Stimulated activated CD8-positive, alpha-beta memory T cell treated with anti-CD3 and anti-CD28 coated beads, Interleukin-4, amount 100 ng/mL, for 24 hours (primary cell): ENCODE data around the gene UVSSA.

ENCODE experiments used
- DNase-seq: peaks from one replicate; pipeline ENCODE4 v3.0.0-alpha.2; 2020; ENCODE audit warnings: low read depth

UVSSA gene

GRCh38 chr4:1395941-1396805, 49.2 kb downstream of the UVSSA start:
- DNase-seq, result no peak

GRCh38 chr4:1396806-1397455, 49.9 kb downstream of the UVSSA start:
- no peak for DNase-seq

- DNase-seq, result no peak
Measured at GRCh38 chr4:1398681-1399507, 51.9 kb downstream of the UVSSA start.

GRCh38 chr4:1399508-1400190, 52.6 kb downstream of the UVSSA start:
- DNase-seq, result no peak

GRCh38 chr4:1400191-1400805, 53.3 kb downstream of the UVSSA start:
- no peak for DNase-seq

- no peak for DNase-seq
Measured at GRCh38 chr4:1400831-1401408, 53.9 kb downstream of the UVSSA start.

GRCh38 chr4:1401409-1402020, 54.5 kb downstream of the UVSSA start:
- no peak for DNase-seq

- DNase-seq, result no peak
Measured at GRCh38 chr4:1402021-1402515, 55.1 kb downstream of the UVSSA start.

- DNase-seq, result no peak
Measured at GRCh38 chr4:1402516-1403091, 55.6 kb downstream of the UVSSA start.

GRCh38 chr4:1403177-1403583, 56.2 kb downstream of the UVSSA start:
- no peak for DNase-seq

GRCh38 chr4:1403591-1404572, 56.9 kb downstream of the UVSSA start:
- DNase-seq, result no peak

GRCh38 chr4:1404573-1405253, 57.7 kb downstream of the UVSSA start:
- no peak for DNase-seq

GRCh38 chr4:1405254-1405635, 58.2 kb downstream of the UVSSA start:
- DNase-seq, result no peak

GRCh38 chr4:1405636-1406393, 58.8 kb downstream of the UVSSA start:
- no peak for DNase-seq

- DNase-seq, result no peak
Measured at GRCh38 chr4:1406394-1406980, 59.5 kb downstream of the UVSSA start, which contains the start of gene NKX1-1. Gene NKX1-1 (minus strand): TSS chr4:1406442. CDS start chr4:1406442, 0 bp downstream.

GRCh38 chr4:1406981-1407656, 60.1 kb downstream of the UVSSA start:
- DNase-seq, result no peak
